CD4-positive, alpha-beta T cell treated with Interferon alpha-2 for 1 hour (primary cell): ENCODE measurements around the gene POLE3.
"Not testable (repeated sequence)": the region's sequence is repeated elsewhere in the genome, so short reads cannot be mapped to it uniquely, and the experiment has no call there.

Source experiments
- DNase-seq, 2 donors: peaks; one replicate each; pipeline ENCODE4 v3.0.0-alpha.2; 2020 to 2022

POLE3 gene, protein sequence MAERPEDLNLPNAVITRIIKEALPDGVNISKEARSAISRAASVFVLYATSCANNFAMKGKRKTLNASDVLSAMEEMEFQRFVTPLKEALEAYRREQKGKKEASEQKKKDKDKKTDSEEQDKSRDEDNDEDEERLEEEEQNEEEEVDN

DNA sequence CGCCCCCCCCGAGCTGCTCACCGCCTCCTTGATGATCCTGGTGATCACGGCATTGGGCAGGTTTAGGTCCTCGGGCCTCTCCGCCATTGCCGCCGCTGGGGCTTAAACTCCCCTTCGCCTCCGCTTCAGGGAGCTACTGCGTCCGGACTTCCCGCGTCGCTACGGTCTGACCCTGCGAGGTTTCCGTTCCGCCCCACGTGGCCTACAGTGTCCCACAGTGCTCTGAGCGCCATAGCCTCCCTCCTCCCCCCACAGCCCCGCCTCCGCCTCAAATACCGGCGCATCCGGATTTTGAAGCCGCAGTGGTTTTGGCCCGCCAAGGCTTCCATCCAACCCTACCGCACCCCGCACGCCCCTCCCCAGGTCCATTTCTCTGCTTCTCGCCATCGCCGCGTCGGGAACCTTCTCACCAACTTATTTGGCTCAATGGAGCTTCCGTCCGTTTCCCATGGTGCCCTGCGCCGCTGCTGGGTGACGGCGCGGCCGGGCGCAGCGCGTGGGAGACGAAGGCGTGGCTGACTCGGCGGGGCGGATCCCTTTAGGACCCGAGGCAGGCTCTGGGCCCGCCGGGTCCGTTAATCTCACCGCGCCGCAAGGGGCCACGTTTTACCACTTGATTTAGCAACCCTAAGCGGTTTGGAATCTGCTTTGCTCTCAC is at the start of gene POLE3, which contains the start of gene C9orf43:
Gene POLE3 (minus strand): TSS at position 469 of the 658 bp plus-strand sequence. CDS start 382 bp downstream, at position 87.
Gene C9orf43 (plus strand): TSS at position 541 of the 658 bp plus-strand sequence. CDS start 2,747 bp downstream, outside the sequence.
- peak; percentile 91 to 95 for DNase-seq

GRCh38 chr9:113456235-113456634 is 45.8 kb upstream of the POLE3 start:
- DNase-seq, result no peak

GRCh38 chr9:113454914-113455761 is 44.7 kb upstream of the POLE3 start:
- DNase-seq, result no peak

DNA sequence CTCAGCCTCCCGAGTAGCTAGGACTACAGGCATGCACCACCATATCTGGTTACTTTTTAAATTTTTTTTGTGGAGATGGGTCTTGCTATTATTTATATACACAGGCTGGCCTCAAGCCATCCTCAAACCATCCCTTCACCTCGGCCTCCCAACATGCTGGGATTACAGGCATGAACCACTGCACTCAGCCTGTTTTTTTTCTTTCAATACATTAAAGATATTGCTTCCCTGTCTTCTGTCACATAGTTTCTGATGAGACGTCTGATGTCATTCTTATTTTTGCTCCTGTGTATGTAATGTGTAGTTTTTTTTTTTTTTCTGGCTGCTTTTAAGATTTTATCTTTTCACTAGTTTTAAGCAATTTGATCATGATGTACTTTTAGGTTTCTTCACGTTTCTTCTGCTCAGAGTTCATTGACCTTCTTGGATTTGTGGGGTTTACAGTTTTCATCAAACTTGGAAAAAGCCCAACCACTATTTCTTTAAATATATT is 41.7 kb upstream of the POLE3 start:
- no peak for DNase-seq

- no peak for DNase-seq
Measured at GRCh38 chr9:113449376-113449775, 38.9 kb upstream of the POLE3 start.

DNA sequence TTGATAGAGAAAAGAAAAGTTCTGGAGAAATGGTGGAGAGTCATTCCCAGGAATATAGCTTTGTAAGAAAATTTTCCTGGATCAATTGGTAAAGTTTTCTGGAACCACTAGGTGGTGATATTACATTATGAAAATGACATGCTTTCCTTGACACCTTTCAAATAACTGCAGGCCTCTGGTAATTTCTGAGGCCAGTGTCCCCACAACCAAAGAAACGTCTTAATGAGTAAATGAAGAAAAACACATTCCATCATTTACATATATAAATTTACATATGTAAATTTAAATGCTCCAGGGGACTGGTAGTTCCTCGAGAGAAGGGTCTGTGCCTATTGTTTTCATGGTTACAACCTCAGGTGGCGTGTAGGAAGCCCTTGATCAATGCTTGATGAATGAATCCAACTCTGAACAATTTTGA is 35.9 kb upstream of the POLE3 start:
- DNase-seq, result peak in 1 of 2 donors; percentile 56

- no peak for DNase-seq
Measured at GRCh38 chr9:113444736-113445135, 34.3 kb upstream of the POLE3 start.

GRCh38 chr9:113437716-113438115 is 27.2 kb upstream of the POLE3 start:
- not testable (repeated sequence) for DNase-seq

DNA sequence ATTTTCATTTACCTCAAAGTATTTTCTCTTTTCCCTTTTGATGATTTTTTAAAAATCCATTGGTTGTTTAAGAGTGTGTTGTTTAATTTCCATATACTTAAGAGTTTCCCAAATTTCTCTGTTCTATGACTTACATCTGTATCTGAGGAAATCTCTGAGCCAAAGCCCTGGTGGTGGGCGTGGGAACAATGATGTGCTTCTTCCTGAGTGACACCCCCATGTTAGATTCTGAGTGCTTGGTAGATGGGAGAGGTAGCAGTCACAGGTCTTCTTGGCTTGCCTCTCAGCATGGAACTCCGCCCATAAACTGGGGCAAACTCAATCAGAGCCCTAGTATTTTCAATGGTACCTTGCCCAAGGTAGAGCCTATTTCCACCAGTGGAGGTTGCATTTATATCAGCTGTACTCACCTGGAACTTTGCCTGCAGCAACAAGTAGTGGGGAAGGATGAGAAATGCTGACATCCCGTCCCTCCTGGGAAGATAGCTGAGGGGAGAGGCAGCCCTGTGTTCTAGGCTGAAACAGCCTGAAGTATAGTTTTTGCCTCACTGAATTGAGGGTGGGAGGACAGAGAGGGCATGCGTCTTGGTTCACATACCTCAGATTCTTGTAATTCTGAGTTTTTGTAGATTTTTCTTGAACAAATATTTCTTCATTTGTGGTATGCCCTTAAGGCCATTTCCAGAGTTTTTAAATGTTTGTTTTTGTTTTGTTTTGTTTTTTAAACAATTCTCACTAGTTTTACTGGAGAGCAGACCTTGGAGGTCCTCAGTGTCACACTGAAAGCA is 26.4 kb upstream of the POLE3 start:
- no peak for DNase-seq

DNA sequence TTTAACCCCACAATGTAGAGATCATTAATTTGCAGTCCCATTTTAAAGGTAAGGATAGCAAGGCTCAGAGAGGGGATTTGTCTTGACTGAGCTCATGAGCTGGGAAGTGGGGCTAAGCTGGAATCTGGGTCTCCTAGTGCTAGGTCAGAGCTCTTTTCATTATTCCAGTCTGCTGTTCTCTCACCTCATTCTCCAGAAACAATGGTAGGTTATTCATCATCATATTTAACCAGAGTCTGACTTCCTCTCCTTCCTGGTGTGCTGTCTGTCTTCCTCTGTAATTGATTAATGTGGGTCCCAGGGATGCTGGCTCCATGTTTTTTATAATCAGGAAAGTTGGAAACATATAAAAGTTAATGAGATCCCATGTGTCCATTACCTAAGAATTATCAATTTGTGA is 20.7 kb upstream of the POLE3 start:
- DNase-seq, result no peak

GRCh38 chr9:113428062-113428615 is 17.7 kb upstream of the POLE3 start:
- DNase-seq, result no peak

DNA sequence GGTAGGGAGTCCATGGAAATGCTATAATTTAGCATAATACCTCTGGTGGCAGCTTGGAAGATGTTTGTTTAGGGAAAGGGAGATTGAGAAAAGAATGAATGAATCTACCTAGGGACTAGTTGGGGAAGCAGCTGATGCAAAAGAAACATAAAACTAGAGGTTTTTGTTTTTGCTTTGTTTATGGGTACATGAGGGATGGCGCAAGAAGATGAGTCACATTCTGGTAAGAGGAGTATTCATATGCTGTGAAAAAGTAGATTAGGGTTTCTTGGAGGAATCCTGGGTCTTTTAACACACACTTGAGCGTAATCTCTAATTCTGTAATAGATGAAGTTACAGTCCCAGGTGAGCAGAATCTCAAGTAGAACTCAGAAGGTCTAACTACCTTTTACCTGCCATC is 17.2 kb upstream of the POLE3 start:
- DNase-seq, result no peak

DNA sequence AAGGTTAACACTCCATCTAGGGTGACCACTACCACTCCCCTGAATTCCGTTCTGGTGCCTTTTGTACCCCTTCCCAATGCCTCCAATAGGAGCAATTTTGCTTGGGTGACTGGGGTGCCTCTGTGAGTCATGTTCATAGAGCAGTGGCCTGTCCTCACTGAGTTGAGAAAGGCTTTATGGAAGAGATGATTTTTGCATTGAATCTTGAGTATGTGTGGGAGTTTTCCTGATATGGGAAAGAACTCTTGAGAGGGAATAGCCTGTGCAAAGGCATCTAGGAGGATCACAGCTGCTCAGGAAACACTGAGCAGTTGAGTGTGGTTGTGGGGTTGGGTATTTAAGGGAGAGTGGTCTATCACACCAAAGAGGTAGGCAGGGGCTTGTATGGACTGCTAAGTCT is 16.2 kb upstream of the POLE3 start:
- DNase-seq, result no peak

DNA sequence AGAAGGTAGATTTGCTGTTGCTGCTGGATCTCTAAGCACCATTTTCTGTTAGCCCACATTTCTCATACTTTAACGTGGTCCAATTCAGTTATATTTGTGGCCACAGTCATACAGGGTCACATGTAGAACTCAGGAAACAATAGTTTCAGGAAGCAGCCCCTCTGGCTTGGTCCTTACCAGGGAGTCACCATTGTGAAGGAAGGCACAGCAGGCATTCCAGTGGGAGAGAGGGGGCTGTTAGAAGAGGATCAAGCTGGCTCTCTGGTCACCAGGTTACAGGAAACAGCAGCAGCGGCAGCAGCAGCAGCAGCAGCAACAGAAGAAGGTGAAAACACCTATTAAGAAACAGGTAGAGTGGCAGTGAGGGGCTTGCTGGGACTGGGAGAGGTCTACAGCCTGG is 14.6 kb upstream of the POLE3 start:
- no peak for DNase-seq

- DNase-seq, result no peak
Measured at GRCh38 chr9:113421726-113422125, 11.3 kb upstream of the POLE3 start.

DNA sequence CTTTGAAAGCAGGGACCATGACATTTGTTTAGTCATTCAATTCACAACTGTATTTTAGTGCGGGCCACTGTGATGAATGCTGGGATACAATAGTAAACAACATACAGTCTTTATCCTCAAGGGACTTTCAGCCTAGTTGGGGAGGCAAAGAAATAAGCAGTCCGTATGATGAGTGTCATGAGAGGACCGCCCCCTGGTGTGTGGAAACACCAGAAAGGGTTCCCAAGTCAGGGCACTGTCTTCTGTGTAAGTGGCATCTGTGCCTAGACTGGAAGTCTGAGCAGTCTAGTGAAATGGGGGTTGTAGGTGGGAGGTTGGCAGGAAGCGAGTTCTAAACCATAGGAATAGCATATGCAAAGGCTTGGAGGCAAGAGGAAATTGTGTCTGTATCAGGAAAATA is 6.9 kb upstream of the POLE3 start:
- peak in 1 of 2 donors; percentile 16 for DNase-seq

- DNase-seq, result peak in 1 of 2 donors; percentile 12
Measured at GRCh38 chr9:113416149-113416721, 5.8 kb upstream of the POLE3 start.

DNA sequence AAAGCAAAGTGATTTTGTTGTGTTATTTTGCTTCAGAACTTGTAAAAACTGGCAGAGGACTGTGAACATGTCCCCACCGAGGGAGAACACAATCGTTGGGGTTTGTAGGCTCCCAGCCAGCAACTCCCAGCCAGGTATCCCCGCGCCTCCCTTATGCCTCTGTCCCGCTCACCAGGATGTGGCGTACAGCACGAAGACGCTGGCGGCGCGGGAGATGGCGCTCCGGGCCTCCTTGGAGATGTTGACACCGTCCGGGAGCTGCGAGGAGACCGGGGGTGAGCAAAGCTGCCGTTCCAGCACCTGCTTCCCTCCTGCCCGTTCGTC is 630 bp downstream of the POLE3 start:
- no peak for DNase-seq

GRCh38 chr9:113409481-113409880 is 994 bp downstream of the POLE3 start:
- no peak for DNase-seq

DNA sequence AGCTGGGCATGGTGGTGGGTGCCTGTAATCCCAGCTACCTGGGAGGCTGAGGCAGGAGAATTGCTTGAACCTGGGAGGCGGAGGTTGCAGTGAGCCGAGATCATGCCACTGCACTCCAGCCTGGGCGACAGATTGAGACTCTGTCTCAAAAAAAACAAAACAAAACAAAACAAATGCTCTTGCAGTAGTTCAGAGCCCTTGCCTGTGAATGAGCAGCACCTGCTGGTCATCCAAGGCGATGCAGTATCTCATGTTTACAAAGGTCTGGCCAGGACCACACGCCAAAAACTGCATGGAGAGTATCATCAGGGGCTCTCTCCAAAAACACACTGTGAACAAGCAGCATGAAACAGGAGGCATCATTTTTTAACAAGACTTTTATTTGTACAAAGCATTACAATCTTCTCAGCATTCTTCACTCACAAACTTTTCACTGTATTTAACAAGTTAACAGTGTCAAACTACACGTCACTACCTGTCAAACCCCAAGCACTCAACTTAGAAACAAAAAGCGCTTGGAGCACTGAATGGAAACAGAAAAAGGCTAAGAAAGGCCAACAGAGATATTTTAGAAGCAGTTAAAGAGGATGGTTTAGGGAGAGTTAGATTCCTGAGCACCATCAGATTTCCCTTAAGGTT is 3.5 kb downstream of the POLE3 start:
- DNase-seq, result peak; percentile 68 to 73

GRCh38 chr9:113406353-113406752 is 4.1 kb downstream of the POLE3 start:
- not testable (repeated sequence) for DNase-seq

- no peak for DNase-seq
Measured at GRCh38 chr9:113403646-113404045, 6.8 kb downstream of the POLE3 start.
